ENCODE results near the gene LOXL1. TPM values are rescaled to one million over a fixed set of nuclear protein-coding genes. Genes with fewer than 3 reads are reported as not detected.
A peak's percentile ranks its signal among the peaks of the same experiment; 100 is the strongest.

Gene LOXL1
- polyA plus RNA-seq, 3 donors from 2014 or later: 0.98 to 1.1 TPM; not detected in 1

DNA sequence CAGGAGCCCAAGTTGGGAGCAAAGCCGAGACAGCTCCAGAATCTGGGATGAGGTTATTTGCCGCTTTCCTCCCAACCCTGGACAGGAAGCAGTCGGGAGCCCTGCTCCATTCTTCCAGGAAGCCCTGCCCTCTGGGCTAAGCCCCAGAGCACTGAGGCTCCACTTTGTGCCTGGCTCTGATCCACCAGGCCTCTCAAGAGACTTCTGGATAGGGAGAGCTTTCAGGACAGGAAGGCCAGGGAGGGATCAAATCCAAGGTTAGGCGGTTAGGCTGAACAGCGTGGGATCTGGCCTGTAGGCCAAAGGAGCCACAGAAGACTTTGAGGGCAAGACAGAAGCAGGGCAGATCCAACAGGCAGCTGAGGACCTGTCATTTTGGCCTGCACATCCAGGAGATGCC, 65.0 kb downstream of the LOXL1 start:
- peaks cover 37 to 44% of the 10 kb centered on the region in 2 donors for H3K4me1 Mint-ChIP-seq
- no peak for DNase-seq
- H3K27ac Mint-ChIP-seq: peak overlapping the region in 3 of 6 donors; percentile 34 to 76 (median 40)
- H3K4me3 Mint-ChIP-seq: peak overlapping the region; percentile 73 to 83 (median 81)
- H3K36me3 Mint-ChIP-seq: peaks cover 4 to 9% (median 7%) of the 10 kb centered on the region in 3 donors
- H3K27me3 Mint-ChIP-seq (ENCODE audit: low read depth in 3 of 3): peaks cover 2 to 4% (median 2%) of the 10 kb centered on the region in 3 donors
- H3K9me3 Mint-ChIP-seq: no peaks in the 10 kb centered on the region

DNA sequence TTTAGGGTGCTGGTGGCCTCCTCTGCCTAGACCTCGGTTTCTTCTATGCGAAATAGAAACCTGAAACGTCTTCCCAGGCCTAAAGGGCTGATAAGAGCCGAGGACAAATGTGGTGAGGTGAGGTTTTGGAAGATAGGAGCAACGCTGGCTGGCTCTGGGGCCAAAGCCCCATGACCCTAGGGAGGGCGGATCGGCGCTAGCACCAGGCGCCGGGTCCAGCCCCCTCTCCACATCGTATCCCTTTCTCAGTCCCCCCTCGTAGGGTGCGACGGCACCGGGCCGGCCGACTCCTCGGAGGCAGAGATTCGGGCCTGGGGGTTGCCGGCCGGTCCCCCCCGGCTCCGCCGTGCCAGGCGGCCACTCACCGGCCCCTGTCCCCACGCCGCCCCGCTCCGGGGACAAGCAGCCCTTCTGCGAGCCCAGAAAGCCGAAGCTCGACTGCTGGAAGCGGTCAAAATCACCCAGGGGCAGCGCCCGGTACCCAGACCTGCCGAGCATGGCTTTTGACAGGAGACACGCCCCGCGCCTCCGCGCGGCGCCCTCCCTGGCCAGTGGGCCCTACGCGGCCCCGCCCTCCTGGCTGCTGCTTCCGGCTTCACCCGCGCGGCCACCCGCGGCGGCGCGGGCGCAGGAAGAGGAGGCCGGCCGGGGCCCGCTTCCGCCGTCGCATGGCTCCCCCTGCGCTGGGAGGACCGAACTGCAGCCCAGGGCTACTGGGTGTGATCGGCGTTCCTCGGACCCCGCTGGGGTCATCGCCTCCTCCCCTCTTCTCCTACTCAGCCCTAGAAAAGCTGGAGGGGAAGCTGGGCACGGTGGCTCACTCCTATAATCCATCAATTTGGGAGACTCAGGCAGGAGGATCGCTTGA, 65.7 kb downstream of the LOXL1 start, which contains the start of gene STOML1:
STOML1 (minus strand) TSS at position 570 of the 868 bp plus-strand sequence; CDS start at position 498, 72 bp downstream.
- Mint-ChIP-seq H3K27me3 (ENCODE audit: low read depth in 3 of 3) (peaks cover 2 to 4% (median 2%) of the 10 kb centered on the region in 3 donors), H3K27ac (peak within 1 kb of the TSS in 5 of 6 donors; percentile 34 to 76 (median 50)), H3K36me3 (peaks cover 0 to 5% (median 0%) of the 10 kb centered on the region in 3 donors), H3K4me1 (peaks cover 42 to 51% of the 10 kb centered on the region in 2 donors), H3K4me3 (peak within 1 kb of the TSS; percentile 80 to 97 (median 82)), H3K9me3 (no peaks in the 10 kb centered on the region)
- peak; percentile 91 to 94 (median 93) for DNase-seq

DNA sequence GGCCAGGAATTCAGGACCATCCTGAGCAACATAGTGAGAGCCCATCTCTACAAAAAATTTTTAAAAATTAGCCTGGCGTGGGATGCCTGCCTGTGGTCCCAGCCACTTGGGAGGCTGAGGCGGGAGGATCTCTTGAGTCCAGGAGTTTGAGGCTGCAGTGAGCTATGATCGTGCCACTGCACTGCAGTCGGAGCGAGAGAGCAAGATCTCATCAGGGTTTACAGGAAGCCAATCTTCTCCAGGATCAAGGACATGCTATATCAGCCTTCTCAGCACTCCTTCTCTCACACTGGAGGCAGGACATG, 66.3 kb downstream of the LOXL1 start:
- Mint-ChIP-seq H3K36me3 (no peaks in the 10 kb centered on the region), H3K4me1 (peaks cover 48 to 56% of the 10 kb centered on the region in 2 donors), H3K9me3 (no peaks in the 10 kb centered on the region), H3K4me3 (peak overlapping the region; percentile 66 to 81 (median 67)), H3K27ac (peak overlapping the region in 4 of 6 donors; percentile 34 to 62 (median 42)), H3K27me3 (ENCODE audit: low read depth in 3 of 3) (peaks cover 2 to 4% (median 2%) of the 10 kb centered on the region in 3 donors)
- DNase-seq: no peak

DNA sequence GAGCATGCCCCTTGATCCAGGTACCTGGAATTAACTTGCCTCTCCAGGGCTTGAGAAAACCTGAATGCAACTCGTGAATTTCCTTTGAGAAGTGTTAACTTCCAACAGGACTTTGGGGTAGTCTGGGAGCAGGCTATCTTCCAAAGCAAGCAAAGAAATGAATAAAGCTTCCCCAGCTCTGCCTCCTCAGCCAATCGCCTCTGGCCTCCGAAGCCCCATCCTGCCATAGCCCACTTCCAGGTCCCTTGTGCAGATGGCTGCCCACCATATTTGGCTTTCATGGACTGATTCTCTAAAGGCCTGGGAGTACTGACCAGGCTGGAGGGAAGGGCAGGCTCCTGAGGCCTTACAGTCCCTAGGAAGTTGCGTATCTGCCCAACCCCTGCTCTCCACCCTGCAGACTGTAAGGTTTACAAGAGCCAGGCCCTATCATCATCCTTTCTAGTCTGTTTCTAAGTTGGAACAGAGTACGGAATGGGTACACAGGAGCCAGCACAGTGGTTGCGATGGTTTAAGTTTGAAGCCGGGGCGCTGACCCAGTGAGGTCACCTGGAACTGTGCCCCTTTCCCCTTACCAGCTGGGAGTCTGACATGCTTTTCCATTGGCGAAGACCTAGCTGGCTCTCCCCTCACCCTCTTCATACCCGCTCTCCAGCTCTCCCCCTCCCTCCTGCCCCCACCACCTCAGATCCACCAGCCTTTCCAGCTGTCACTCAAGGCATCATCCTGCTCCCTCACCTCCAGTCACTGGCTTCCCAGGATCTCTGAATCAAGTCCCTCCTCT, 67.1 kb downstream of the LOXL1 start:
- DNase-seq: no peak
- H3K4me1 Mint-ChIP-seq: peaks cover 57 to 65% of the 10 kb centered on the region in 2 donors

DNA sequence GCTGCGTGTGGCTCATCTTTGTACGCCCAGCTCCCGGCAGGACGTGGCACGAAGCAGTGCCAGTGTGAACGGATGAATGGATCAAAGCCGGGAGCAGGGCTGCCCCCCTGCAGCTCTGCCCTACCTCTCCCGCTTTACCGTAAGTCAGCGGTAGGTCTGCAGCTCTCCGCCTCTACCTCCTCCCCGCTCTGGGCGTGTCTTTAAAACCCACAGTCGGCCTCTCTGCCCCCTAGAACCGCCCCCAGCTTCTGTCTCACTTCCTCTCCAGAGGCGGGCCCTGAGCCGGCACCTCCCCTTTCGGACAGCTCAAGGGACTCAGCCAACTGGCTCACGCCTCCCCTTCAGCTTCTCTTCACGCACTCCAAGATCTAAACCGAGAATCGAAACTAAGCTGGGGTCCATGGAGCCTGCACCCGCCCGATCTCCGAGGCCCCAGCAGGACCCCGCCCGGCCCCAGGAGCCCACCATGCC, 68.2 kb downstream of the LOXL1 start, which contains the start of gene PML:
PML (plus strand) TSS at position 304 of the 471 bp plus-strand sequence; CDS start at position 401, 97 bp downstream.
- Mint-ChIP-seq H3K36me3 (peaks cover 0 to 7% (median 4%) of the 10 kb centered on the region in 3 donors), H3K4me1 (peaks cover 66 to 75% of the 10 kb centered on the region in 2 donors), H3K27me3 (ENCODE audit: low read depth in 3 of 3) (peaks cover 2 to 4% (median 2%) of the 10 kb centered on the region in 3 donors), H3K27ac (peak within 1 kb of the TSS; percentile 91 to 96 (median 94)), H3K4me3 (peak within 1 kb of the TSS; percentile 90 to 99 (median 97)), H3K9me3 (no peaks in the 10 kb centered on the region)
- peak; percentile 93 to 95 (median 94) for DNase-seq

More for the DNA sequence above, 67.1 kb downstream of the LOXL1 start:
- Mint-ChIP-seq H3K27ac (peak overlapping the region; percentile 91 to 96 (median 94)), H3K9me3 (no peaks in the 10 kb centered on the region), H3K36me3 (no peaks in the 10 kb centered on the region), H3K27me3 (ENCODE audit: low read depth in 3 of 3) (peaks cover 2 to 4% (median 2%) of the 10 kb centered on the region in 3 donors), H3K4me3 (peak overlapping the region; percentile 90 to 99 (median 97))

DNA sequence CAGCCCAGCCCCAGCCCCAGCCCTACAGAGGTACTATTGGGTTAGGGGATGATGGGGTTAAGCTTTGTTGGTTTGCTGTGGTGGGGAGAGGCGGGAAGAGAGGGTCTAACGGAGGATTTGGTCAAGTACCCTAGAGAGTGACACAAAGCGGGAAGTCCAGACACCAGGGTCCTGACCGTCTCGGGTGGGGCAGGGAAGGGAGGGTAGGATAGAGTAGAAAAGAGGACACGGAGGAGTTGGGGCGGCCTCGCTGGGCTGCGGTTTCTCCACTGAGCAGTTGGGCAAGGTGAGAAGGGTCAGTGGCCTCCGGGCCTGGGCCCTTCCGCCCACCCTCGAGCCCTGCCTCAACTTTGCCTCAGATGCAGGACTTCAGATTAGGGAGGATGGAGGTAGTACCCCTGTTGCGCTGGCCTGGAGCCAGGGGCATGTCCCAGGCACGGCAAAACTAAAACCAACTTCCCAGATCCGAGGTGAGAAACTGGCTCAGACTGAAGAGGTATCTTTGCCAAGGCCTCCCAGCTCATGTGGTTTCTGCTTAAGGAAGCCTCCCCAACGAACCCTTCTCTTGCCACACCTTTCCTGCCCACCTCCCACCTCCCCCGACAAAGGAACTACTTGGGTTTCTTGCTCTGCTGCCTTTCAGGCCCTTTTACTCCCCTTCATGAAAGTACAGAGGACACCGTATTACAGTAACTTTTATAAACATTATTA, 68.8 kb downstream of the LOXL1 start:
- Mint-ChIP-seq H3K27ac (peak overlapping the region; percentile 91 to 96 (median 94)), H3K4me3 (peak overlapping the region; percentile 90 to 99 (median 97)), H3K4me1 (peaks cover 66 to 77% of the 10 kb centered on the region in 2 donors), H3K36me3 (peaks cover 0 to 7% (median 4%) of the 10 kb centered on the region in 3 donors), H3K9me3 (no peaks in the 10 kb centered on the region), H3K27me3 (ENCODE audit: low read depth in 3 of 3) (peaks cover 2 to 4% (median 2%) of the 10 kb centered on the region in 3 donors)
- peak; percentile 22 to 28 (median 24) for DNase-seq

DNA sequence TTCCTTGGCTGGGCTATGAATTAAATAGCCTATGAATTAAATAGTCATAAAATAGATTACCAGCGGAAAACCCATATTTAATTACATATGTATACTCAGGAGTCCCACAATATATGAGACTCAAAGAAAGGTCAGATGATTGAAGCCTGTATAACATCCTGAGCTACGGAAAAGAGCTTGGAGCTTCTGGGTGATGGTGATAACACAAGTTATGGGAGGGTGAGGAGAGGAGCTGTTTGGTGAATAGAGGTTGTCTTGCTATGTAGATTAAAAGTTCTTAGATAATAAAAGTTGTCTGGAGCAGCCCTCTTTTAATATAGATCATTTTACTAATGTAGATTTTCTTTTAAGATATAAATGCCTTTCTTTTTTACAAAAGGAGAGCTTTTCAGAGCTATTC, 70.0 kb downstream of the LOXL1 start:
- H3K4me3 Mint-ChIP-seq: peak overlapping the region; percentile 90 to 99 (median 97)
- H3K4me1 Mint-ChIP-seq: peaks cover 67 to 86% of the 10 kb centered on the region in 2 donors
- DNase-seq: no peak
- H3K27ac Mint-ChIP-seq: peak overlapping the region; percentile 91 to 96 (median 94)
- H3K9me3 Mint-ChIP-seq: no peaks in the 10 kb centered on the region
- peaks cover 0 to 7% (median 4%) of the 10 kb centered on the region in 3 donors for H3K36me3 Mint-ChIP-seq
- H3K27me3 Mint-ChIP-seq (ENCODE audit: low read depth in 3 of 3): peaks cover 0 to 4% (median 2%) of the 10 kb centered on the region in 3 donors

DNA sequence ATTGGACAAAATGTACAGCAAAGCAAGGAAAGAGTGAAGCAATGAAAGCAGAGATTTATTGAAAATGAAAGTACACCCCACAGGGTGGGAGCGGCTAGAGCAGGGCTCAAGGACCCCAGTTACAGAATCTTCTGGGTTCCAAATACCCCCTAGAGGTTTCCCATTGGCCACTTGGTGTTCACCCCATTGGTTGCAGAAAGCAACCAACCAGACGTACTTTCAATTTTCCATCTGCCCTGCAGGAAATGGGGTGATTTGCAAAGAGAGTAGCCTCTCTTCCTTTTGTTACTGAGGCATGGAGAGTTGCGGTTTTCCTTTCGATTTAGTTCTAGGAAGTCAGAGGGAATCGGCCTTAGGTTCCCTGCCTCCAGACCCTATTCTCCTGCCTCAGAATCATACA, 70.7 kb downstream of the LOXL1 start:
- H3K4me1 Mint-ChIP-seq: peaks cover 67 to 84% of the 10 kb centered on the region in 2 donors
- H3K36me3 Mint-ChIP-seq: peaks cover 0 to 7% (median 4%) of the 10 kb centered on the region in 3 donors
- H3K9me3 Mint-ChIP-seq: no peaks in the 10 kb centered on the region
- DNase-seq: peak; percentile 47 to 52 (median 50)
- peak overlapping the region; percentile 90 to 99 (median 97) for H3K4me3 Mint-ChIP-seq
- peak overlapping the region; percentile 91 to 96 (median 94) for H3K27ac Mint-ChIP-seq
- peaks cover 0 to 4% (median 2%) of the 10 kb centered on the region in 3 donors for H3K27me3 Mint-ChIP-seq (ENCODE audit: low read depth in 3 of 3)

DNA sequence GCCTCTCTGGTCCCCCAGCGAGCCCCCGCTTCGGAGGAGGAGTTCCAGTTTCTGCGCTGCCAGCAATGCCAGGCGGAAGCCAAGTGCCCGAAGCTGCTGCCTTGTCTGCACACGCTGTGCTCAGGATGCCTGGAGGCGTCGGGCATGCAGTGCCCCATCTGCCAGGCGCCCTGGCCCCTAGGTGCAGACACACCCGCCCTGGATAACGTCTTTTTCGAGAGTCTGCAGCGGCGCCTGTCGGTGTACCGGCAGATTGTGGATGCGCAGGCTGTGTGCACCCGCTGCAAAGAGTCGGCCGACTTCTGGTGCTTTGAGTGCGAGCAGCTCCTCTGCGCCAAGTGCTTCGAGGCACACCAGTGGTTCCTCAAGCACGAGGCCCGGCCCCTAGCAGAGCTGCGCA, 71.7 kb downstream of the LOXL1 start:
- H3K4me3 Mint-ChIP-seq: peak overlapping the region in 1 of 5 donors; percentile 13
- H3K4me1 Mint-ChIP-seq: peaks cover 59 to 75% of the 10 kb centered on the region in 2 donors
- no peaks in the 10 kb centered on the region for H3K9me3 Mint-ChIP-seq
- peak overlapping the region in 2 of 6 donors; percentile 16 to 93 for H3K27ac Mint-ChIP-seq
- peaks cover 0 to 4% (median 2%) of the 10 kb centered on the region in 3 donors for H3K27me3 Mint-ChIP-seq (ENCODE audit: low read depth in 3 of 3)
- DNase-seq: no peak
- H3K36me3 Mint-ChIP-seq: peaks cover 0 to 7% (median 4%) of the 10 kb centered on the region in 3 donors

Other genes with a start within 250 kb of the LOXL1 start
- gene CD276, start 242.1 kb upstream of the LOXL1 start, polyA plus RNA-seq: not detected
- gene INSYN1, start 173.1 kb upstream of the LOXL1 start, polyA plus RNA-seq: not detected
- not detected for gene TBC1D21, start 52.9 kb upstream of the LOXL1 start, polyA plus RNA-seq
- gene STOML1, start 65.8 kb downstream of the LOXL1 start, polyA plus RNA-seq: 10 to 100 TPM; 12.7 to 17.4 (median 13.2) TPM
- 10 to 100 TPM in 2 of 3 donors, 1 to 10 TPM in 1; 8.0 to 47.7 (median 16.2) TPM for gene PML, start 68.3 kb downstream of the LOXL1 start, polyA plus RNA-seq
- not detected for gene GOLGA6A, start 156.1 kb downstream of the LOXL1 start, polyA plus RNA-seq
- not detected for gene ISLR2, start 204.1 kb downstream of the LOXL1 start, polyA plus RNA-seq
- not detected for gene ISLR, start 247.2 kb downstream of the LOXL1 start, polyA plus RNA-seq